IPS DF 19.7 (cell line): ENCODE data around the gene CACNB4.

ENCODE experiments used
- DNase-seq: peaks from one replicate; pipeline ENCODE4 v3.0.0-alpha.2; 2013; ENCODE audit warnings: low read depth, low spot score

The CACNB4 gene

GRCh38 chr2:152089238-152089637, 9.6 kb downstream of the CACNB4 start:
- DNase-seq = no peak

GRCh38 chr2:152088006-152088405, 10.8 kb downstream of the CACNB4 start:
- no peak for DNase-seq

GRCh38 chr2:152086231-152086630, 12.6 kb downstream of the CACNB4 start:
- DNase-seq = no peak

- no peak for DNase-seq
These were observed 14.8 kb downstream of the CACNB4 start for GRCh38 chr2:152084076-152084475.

DNA sequence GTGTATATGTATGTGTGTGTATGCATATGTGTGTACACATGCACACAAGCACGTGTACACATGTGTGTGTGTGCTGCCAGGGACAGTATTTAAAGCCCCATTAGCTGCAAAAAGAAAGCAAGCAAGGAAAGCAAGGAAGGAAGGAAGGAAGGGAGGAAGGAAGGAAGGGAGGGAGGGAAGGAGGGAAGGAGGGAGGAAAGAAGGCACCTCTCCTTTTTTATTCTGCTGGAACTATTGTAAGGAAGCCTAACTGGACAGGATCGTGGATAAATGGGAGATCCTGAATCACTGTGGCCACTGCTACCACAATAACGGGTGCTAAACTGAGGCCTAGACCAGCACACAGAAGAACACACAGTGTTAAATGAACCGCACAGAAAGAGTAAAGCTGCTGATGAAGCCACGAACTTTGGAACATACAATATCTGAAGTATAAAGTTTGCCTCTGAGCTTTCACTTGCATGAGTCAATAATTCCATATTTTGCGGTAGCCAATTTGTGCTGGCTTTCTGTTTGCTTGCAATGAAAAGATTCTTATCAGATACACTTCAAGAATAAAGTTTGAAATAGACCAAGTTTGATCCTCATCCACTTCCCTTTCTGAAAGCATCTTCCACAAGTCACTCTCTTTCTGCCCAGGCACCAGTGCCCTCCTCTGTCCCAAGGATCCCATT, 15.5 kb downstream of the CACNB4 start:
- no peak for DNase-seq

GRCh38 chr2:152078662-152079061, 20.2 kb downstream of the CACNB4 start:
- no peak for DNase-seq

DNA sequence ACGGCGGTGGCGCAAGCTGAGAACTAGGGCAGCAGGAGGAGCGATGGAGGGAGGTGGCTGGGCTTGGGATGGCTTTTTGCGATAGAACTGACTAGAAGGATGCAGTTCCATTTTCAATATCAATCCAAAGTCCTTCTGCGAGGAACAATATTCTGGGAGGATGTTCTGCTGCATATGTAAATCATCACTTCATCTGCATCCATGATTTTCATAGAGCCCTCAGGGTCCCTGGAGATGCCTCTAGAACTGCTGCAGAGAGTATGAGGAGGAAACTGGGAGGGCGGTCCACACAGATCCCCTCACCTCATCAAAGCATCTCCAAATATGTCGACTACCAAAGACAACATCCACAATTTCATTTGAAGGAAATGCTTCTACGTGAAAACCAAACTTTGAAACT, 20.8 kb downstream of the CACNB4 start:
- no peak for DNase-seq

DNA sequence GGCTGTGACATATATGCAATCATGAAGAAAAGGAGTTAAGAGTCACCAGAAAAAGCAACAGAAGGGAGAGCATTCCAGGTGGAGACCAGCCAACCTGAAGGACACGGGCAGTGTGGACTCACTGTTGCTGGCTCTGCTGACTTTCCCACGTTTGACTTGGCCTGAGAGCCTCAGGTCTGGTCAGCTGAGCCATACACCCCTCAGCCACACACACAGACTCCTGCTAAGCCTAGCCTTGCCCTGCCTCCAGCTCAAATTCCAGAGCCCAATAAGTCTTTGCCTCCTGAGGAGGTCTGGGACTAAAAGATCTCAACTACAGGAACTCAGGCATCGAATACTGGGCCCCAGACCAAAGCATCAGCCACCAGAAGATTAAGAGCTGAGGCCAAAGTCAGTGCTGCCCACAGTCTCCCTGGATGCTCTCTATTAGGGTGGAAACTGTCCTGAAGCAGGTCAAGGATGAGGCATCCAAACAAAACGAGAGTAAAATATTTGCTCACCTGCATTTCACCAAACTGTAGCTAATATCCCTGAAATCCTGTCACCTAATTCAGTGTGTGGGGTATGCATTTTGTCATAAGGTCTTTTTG, 23.3 kb downstream of the CACNB4 start:
- no peak for DNase-seq

DNA sequence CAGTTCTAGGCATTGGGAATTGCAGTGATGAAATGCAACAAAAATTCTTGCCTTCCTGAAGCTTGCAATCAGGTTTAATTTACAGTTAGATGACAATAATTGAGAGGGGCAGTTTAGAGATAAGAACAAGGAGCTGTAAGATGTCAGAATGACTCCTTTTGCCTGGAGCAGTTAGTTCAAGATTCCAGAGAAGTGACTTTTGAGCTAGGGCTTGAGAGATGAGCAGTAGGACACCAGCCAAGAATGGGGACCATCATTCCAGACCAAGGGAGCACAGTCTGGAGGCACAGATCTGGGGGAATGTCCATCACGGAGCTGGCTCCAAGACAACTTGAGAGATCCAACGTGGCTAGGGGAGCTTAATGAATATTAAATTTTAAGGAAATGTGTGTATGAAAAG, 26.8 kb downstream of the CACNB4 start:
- no peak for DNase-seq

- DNase-seq = no peak
These were observed 27.3 kb downstream of the CACNB4 start for GRCh38 chr2:152071518-152071917.

DNA sequence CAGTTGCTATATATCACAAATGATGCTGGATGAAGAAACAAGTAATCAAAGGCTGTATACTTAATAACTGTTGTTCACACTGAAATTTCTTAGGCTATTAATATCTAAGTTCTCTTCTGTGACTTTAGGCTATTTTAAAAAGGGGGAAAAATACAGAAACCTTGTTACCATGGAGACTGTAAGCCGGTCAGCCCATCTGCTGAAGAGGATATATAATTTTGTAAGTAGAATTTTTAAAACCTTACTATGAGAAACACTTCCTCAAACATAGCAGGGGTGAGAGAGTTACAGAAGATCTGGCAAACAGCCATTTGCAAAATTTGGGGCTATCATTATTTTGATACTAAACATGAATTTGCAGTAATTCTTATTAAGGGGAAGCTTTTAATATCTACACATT, 27.8 kb downstream of the CACNB4 start:
- no peak for DNase-seq

- DNase-seq = no peak
These were observed 30.6 kb downstream of the CACNB4 start for GRCh38 chr2:152068226-152068625.

GRCh38 chr2:152067823-152068222, 31.0 kb downstream of the CACNB4 start:
- DNase-seq = no peak

- no peak for DNase-seq
These were observed 32.9 kb downstream of the CACNB4 start for GRCh38 chr2:152065945-152066344.

GRCh38 chr2:152064001-152064400, 34.8 kb downstream of the CACNB4 start:
- no peak for DNase-seq

DNA sequence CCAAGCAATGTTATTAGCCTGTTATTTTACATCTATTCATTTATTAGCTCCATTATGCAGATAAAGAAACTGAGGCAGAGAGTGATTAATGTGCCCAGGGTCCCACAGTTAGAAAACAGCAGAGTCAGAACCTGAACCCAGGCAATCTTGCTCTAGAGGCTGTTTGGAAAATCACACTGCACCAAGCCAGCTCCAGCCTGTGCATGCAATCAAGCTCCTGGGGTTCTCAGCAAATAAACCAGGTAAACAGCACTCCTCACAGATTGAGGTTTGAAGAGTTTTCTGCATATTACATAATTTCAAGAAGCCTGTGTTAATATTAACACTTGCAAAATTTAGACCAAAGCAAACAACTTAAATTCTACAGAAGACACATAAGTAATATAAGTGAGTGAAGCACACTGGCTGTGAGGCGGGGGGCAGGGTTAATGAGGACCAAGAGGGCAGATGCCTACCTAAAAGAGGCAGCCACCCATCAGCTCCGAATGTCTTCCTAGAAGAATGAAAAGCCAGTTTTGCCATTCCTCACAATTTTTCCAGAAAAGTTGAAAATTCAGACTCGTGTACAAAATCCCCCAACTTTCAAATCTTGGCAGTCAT, 35.4 kb downstream of the CACNB4 start:
- no peak for DNase-seq

DNA sequence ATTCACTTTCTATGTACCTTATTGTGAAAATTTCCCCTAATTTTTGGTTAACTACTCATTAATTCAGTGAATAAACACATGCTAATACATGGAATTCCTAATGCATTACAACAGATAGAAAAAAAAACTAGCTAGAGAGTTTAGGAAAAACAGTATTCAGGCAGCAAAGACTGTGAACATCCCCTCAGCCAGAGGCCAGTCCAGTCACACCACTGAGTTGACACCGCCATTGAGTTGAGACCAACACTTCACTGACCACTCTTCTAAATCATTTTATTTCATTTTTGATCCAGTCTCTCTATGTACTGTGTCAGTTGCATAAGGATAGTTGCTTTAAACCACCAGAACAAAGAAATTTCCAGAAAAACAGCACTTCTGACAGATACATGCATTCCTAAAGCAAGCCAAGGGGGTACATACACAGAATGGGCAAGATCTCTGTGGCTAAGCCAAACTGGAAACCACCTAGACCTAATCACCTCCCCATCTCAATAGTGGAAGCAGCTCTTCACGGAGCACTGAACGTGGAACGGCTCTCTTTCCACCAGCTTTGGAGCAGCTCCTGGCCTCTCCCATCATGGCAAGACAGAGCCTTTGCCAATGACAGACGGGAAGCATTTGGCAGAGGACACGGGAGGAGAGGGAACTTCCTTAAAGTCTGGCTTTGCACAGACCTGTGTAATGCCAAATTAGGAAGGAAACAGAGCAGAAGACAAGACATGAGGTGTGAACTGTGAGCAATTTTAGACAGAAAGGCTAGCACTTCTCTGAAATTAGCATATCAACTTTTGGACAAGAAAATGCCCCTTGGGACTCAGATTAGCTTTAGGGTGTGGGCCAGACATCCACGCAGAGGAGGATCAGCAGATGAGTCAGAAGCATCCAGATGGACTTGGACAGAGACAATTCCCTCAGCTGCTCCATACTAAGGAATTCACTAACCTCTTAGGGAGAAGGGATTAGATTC, 36.4 kb downstream of the CACNB4 start:
- no peak for DNase-seq

GRCh38 chr2:152061383-152061782, 37.5 kb downstream of the CACNB4 start:
- DNase-seq = no peak

GRCh38 chr2:152058655-152059054, 40.2 kb downstream of the CACNB4 start:
- DNase-seq = no peak

DNA sequence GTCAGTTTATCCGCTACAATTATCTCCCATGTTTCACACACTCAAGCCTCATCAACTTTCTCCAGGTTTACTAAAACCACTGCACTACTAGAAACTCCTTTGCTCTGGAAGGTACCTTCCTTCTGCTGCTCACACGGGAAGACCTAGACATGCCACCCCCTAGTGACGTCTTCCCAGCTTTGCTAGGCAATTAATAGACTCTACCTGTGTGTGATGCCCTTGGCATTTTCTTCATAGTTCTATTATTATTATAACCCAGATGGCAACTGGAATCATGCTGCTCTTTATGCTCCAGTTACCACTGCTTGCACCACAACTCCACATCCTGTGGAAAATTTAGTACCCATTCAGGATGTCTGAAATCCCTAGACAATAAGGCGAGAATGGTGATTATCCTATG, 42.4 kb downstream of the CACNB4 start:
- no peak for DNase-seq

GRCh38 chr2:152055366-152056108, 43.3 kb downstream of the CACNB4 start:
- no peak for DNase-seq
